Tibial artery (tissue), 4 donors: ENCODE data around the gene GPR45.

ENCODE experiments used
- DNase-seq, 2 donors: peaks; one replicate each; pipeline ENCODE4 v3.0.0-alpha.2; 2019
- H3K27ac ChIP-seq, 2 donors: fragments of 200-600 bp; sonication (generic) in 1 of 2; 1 replicate in 1 of 2; 2 replicates in 1 of 2; pipeline ENCODE4 v1.5.1; 2018 to 2019; ENCODE audit warnings: mild to moderate bottlenecking in 1 of 2
- H3K27me3 ChIP-seq, 2 donors: fragments of 200-600 bp; sonication (generic) in 1 of 2; one replicate each; pipeline versions ENCODE4 v1.5.1 to v1.6.0; 2016 to 2019
- H3K36me3 ChIP-seq, 3 donors: fragments of 200-600 bp; sonication (generic) in 2 of 3; one replicate each; pipeline ENCODE4 v1.5.1; 2016 to 2019; ENCODE audit warnings: mild to moderate bottlenecking in 2 of 3
- H3K4me1 ChIP-seq, 4 donors: fragments of 200-600 bp; sonication (generic) in 2 of 4; 1 replicate in 3 of 4; 2 replicates in 1 of 4; pipeline ENCODE4 v1.5.1; 2016 to 2019
- H3K4me3 ChIP-seq, 2 donors: fragments of 200-600 bp; sonication (generic) in 1 of 2; 1 replicate in 1 of 2; 2 replicates in 1 of 2; pipeline ENCODE4 v1.5.1; 2018 to 2019; ENCODE audit warnings: mild to moderate bottlenecking in 2 of 2
- H3K9me3 ChIP-seq, 3 donors: fragments of 200-600 bp; sonication (generic) in 1 of 3; one replicate each; pipeline ENCODE4 v1.5.1; 2016 to 2019
- intact Hi-C: fragments of 100-400 bp; cut with DNase I; formaldehyde crosslinking; loops from one replicate; pipeline ENCODE4 v1.15.0; 2023; ENCODE audit warnings: low total_unique reads
- TF ChIP-seq, protein P1 (sequence below), 2 experiments: fragments of 200-600 bp in 1 of 2; fragments of 450-650 bp in 1 of 2; IDR thresholded peaks; one replicate each; pipeline ENCODE4 v1.5.1; 2017 to 2019; ENCODE audit warnings: antibody characterized with exemption in 2 of 2, mild to moderate bottlenecking in 1 of 2, moderate library complexity in 1 of 2

The GPR45 gene

DNA sequence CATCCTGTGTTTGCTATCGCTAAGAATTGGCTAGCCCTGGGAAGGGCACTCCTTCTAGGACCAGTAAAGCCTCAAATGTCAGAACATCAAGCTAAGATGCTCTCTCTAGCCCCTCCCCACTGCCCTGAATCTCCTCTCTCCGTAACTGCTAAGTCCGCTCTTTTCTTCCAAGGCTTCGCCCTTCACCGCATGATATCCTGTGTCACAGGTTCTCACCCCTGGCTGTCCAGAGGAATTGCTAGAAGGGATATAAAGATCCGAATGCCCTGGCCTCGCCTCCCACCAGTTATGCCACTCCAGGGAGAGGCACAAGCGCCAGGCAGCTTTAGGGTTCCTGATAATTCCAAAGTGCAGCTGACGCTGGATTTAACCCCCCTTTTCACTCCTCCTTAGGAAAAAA, 17.1 kb upstream of the GPR45 start:
- H3K4me3 ChIP-seq, result no peak overlapping the region
- H3K27ac ChIP-seq, result no peak overlapping the region
- peaks cover 0 to 4% of the 10 kb centered on the region in 2 donors for H3K27me3 ChIP-seq
- H3K9me3 ChIP-seq, result no peaks in the 10 kb centered on the region
- DNase-seq, result no peak
- no peaks in the 10 kb centered on the region for H3K36me3 ChIP-seq
- intact Hi-C loops, result no loop called here
- TF ChIP-seq, protein P1, sequence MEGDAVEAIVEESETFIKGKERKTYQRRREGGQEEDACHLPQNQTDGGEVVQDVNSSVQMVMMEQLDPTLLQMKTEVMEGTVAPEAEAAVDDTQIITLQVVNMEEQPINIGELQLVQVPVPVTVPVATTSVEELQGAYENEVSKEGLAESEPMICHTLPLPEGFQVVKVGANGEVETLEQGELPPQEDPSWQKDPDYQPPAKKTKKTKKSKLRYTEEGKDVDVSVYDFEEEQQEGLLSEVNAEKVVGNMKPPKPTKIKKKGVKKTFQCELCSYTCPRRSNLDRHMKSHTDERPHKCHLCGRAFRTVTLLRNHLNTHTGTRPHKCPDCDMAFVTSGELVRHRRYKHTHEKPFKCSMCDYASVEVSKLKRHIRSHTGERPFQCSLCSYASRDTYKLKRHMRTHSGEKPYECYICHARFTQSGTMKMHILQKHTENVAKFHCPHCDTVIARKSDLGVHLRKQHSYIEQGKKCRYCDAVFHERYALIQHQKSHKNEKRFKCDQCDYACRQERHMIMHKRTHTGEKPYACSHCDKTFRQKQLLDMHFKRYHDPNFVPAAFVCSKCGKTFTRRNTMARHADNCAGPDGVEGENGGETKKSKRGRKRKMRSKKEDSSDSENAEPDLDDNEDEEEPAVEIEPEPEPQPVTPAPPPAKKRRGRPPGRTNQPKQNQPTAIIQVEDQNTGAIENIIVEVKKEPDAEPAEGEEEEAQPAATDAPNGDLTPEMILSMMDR (IDR thresholded peaks at IDR 0.05), result no peak
- H3K4me1 ChIP-seq, result no peaks in the 10 kb centered on the region

DNA sequence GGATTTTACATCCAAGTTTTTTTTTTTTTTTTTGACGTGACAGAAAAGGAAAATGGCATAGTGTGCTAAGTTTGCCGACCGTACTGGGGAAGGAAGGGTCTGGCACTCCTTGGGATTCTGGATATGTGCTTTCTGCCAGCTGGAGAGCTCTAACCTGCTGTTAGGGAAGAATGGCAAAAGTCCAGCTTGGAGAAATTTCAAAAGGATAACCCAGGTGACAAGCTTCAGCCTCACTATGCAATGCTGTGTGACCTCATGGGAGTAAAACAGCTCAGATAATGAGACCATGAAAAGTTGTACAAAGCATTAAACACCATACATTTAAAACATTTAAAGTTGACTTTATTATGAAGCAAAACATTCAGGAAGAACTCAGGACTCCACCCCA, 10.3 kb upstream of the GPR45 start:
- H3K4me1 ChIP-seq, result no peaks in the 10 kb centered on the region
- intact Hi-C loops, result no loop called here
- no peaks in the 10 kb centered on the region for H3K36me3 ChIP-seq
- no peak overlapping the region for H3K27ac ChIP-seq
- TF ChIP-seq, protein P1 (IDR thresholded peaks at IDR 0.05), result no peak
- H3K27me3 ChIP-seq, result peaks cover 0 to 10% of the 10 kb centered on the region in 2 donors
- H3K4me3 ChIP-seq, result no peak overlapping the region
- DNase-seq, result no peak
- H3K9me3 ChIP-seq, result no peaks in the 10 kb centered on the region

DNA sequence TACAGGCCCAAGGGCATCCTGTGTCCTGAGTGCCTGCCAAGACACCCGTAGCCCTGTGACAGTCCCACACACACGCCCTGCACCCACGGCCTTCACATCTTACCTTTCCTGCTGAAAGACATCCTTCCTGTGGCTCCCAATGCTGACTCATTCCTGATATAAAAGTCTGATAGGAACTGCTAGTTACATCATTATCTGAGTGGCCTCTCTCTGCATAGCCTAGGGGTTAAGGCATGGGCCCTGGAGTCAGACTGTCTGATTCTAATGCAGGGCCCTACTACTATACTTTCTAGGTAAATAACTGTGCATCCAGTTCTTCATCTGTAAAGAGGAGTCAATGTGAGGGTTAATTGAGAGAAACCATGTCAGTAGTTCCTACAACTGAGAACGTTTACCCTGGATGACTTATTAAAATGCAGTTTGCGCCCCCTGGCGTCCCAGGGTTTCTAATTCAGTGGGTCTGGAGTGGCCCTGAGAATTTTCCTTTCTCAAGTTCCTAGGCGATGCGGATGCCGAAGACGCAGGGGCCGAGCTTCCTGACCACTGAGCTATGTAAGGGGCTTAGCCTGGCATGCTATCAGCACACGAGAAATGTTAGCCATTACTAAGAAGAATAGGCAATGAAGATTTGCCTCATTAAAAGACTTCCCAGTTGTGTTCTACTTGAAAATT, 6.0 kb upstream of the GPR45 start:
- DNase-seq, result peak in 1 of 2 donors; percentile 79
- Histone ChIP-seq H3K4me3 (no peak overlapping the region), H3K4me1 (no peaks in the 10 kb centered on the region), H3K27me3 (peaks cover 0 to 14% of the 10 kb centered on the region in 2 donors), H3K9me3 (no peaks in the 10 kb centered on the region), H3K27ac (no peak overlapping the region), H3K36me3 (no peaks in the 10 kb centered on the region)
- TF ChIP-seq, protein P1 (IDR thresholded peaks at IDR 0.05), result peak; percentile 45 to 47
- intact Hi-C loops, result loop anchor here (5.0 kb wide), 1 partner anchor 118 kb away; no protein-coding TSS in a partner anchor

DNA sequence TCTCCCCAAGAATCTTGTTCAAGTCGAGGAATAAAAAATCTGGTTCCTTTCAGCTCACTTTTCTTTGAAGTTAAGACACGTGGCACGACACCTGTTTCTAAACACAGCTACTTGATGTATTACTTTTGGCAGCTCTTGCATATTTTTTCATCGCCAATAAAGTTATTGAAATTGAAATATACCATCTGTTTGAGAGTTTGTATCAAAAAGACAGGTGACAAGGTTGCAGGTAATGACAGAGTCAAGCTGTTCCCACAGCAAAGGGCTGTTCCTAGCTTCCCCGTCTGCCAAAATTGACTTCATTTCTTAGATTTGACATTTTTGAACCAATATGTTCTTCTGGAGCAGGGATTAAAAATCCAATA, 5.5 kb upstream of the GPR45 start:
- no peak overlapping the region for H3K4me3 ChIP-seq
- no peak overlapping the region for H3K27ac ChIP-seq
- no peak for DNase-seq
- TF ChIP-seq, protein P1 (IDR thresholded peaks at IDR 0.05), result no peak
- H3K9me3 ChIP-seq, result no peaks in the 10 kb centered on the region
- H3K36me3 ChIP-seq, result no peaks in the 10 kb centered on the region
- intact Hi-C loops, result loop anchor here (5.0 kb wide), 1 partner anchor 119 kb away; no protein-coding TSS in a partner anchor
- H3K27me3 ChIP-seq, result peaks cover 0 to 14% of the 10 kb centered on the region in 2 donors
- H3K4me1 ChIP-seq, result no peaks in the 10 kb centered on the region

DNA sequence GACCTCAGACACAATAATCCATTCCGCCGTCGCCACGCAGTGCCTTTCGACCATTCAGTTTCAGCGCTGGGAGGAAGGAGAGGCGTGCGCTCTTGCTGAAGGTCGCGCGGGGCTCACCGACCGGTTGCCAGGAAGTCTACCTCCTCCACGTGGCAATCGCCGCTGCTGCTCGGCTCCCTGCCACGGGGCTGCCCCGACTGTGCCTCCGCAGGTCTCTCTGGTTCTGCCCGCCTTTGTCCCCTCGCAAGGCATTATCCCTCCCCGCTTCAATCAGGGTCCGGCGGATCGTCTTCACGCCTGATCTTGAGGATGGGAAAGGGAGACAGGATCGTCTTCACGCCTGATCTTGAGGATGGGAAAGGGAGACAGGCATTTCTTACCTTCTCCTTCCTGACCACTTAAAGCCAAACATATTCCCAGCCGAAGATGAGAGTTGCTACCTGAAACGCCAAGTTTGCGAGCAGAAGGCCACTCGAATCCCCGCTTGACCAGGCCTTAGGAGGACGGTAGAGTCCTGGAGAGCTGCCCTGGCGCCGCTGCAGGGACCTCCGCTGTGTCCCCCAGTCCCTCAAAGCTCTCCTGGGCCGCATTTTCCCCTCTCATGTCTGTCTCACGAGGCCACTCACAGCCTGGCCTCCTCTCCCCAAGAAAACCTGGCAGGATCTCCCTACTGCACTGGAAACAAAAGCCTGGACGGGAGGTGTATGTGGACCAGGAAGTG, 4.3 kb upstream of the GPR45 start:
- no peaks in the 10 kb centered on the region for H3K9me3 ChIP-seq
- intact Hi-C loops, result loop anchor here (5.0 kb wide), 1 partner anchor 120 kb away; no protein-coding TSS in a partner anchor
- DNase-seq, result no peak
- H3K27ac ChIP-seq, result no peak overlapping the region
- H3K4me1 ChIP-seq, result no peaks in the 10 kb centered on the region
- TF ChIP-seq, protein P1 (IDR thresholded peaks at IDR 0.05), result no peak
- H3K4me3 ChIP-seq, result no peak overlapping the region
- H3K36me3 ChIP-seq, result no peaks in the 10 kb centered on the region
- H3K27me3 ChIP-seq, result peaks cover 0 to 12% of the 10 kb centered on the region in 2 donors
